ENCODE data around the gene ARID3B.

GRCh38 chr15:74541494-74542165 is 610 bp downstream of the ARID3B start:
- TF ChIP-seq POLR2AphosphoS5 (IDR thresholded peaks at IDR 0.05; ENCODE audit: low read depth, low read length): peak; percentile 72
- TF ChIP-seq SPI1 (IDR thresholded peaks at IDR 0.05; ENCODE audit: low read depth, low read length): no peak

All from GM12891 (cell line).